SK-N-MC (cell line): Measurements from ENCODE around the gene PDE4B.

Experiments
- EZH2 ChIP-seq: fragments of 200-600 bp; sonication (generic); IDR thresholded peaks from one replicate; pipeline ENCODE4 v1.6.1; 2017; ENCODE audit warnings: antibody characterized with exemption
- FOXP2 ChIP-seq: optimal IDR thresholded peaks from 2 replicates; pipeline ENCODE3; 2011; ENCODE audit warnings: mild to moderate bottlenecking, moderate library complexity; ENCODE audit not compliant: insufficient read depth; ENCODE audit errors: extremely low read length, control extremely low read depth
- POLR2AphosphoS5 ChIP-seq: IDR thresholded peaks from 2 replicates; pipeline ENCODE4 v1.6.1; 2012; ENCODE audit warnings: mild to moderate bottlenecking, low read depth, low read length, borderline replicate concordance

DNA sequence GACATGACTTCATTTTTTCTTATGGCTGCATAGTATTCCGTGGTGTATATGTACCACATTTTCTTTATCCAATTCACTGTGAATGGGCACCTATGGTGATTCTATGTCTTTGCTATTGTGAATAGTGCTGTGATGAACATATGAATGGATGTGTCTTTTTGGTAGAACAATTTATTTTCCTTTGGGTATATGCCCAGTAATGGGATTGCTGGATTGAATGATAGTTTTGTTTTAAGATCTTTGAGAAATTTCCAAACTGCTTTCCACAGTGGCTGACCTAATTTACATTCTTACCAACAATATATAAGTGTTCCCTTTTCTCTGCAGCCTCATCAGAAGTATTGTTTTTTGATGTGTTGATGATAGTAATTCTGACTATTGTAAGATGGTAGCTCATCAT lies 379.6 kb downstream of the PDE4B start:
- TF ChIP-seq FOXP2, result no peak
- no peak for TF ChIP-seq POLR2AphosphoS5
- no peak for TF ChIP-seq EZH2
